GM19043 (cell line): ENCODE measurements around the gene ELP2.
"Not testable (repeated sequence)": the region's sequence is repeated elsewhere in the genome, so short reads cannot be mapped to it uniquely, and the experiment has no call there.

Experiments used
- ATAC-seq: cut with Tn5 transposase; IDR thresholded peaks from one replicate; pipeline ENCODE4 v1.9.1; 2021; ENCODE audit warnings: low read depth; ENCODE audit not compliant: unreplicated experiment

The ELP2 gene

GRCh38 chr18:36186461-36187192, 56.9 kb downstream of the ELP2 start:
- no peak for ATAC-seq

GRCh38 chr18:36187193-36187825, 57.6 kb downstream of the ELP2 start, which contains the start of gene MOCOS:
MOCOS (plus strand) TSS chr18:36187497; CDS start chr18:36187540, 43 bp downstream.
- ATAC-seq, result peak; percentile 64

DNA sequence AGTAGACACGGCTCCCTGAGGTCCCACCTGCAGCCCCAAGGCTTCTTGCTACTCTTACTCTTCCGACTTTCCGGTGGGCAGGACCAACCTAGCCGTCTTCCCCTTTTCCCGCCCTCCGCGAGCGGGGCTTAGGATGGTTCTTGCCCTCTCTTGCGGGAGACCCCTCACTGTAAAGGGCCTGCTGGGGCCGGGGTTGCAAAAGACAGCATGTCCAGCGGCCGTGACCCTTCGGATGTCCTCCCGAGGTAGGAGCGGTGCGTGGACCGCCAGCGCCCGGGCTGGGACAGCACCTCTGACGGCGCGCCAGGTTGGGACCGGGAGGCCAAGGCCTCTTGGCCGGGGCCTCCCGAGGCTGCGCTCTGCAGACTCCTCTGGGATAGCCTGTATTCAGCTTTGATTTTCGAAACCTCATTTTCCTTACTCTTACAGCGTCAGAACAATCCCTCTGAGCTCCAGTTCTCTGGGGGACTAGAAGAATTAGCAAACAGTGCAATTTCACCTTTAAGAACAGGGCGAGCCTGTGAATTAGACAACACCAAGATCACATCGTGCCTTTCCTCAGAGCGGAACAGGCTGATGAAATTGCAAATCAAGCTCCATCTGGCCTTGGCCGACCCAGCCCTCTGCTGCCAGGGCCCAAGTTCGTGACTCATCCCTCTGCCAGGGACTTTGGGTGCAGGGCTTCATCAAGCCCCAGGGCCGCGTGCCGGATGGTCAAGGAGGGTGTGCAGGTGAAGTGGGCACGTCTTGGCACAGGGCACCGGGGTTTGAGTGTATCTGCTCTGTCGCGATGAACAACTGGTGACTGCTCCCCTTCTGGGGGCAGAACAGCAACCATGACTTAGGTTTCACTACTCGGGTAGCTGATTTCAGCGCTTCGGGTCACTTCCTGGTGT, 58.4 kb downstream of the ELP2 start:
- ATAC-seq, result no peak

DNA sequence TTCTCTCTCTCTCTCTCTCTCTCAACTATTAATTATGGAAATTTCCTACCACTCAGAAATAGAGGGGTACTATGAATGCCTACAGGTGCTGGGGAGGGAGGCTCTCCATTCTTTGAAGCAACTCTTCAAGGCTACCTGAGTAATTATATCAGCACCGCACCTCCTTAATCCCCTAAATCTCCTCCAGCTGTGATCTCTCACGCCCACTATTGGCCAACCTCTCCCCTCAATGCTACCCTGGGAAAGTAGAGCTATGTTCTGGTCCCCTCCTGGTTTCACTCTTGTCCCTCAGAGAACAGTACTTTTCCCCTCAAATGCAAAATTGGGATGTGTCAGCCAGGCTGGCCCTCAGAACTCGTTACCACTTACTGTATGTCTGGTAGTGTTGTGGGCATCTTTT, 59.2 kb downstream of the ELP2 start:
- no peak for ATAC-seq

DNA sequence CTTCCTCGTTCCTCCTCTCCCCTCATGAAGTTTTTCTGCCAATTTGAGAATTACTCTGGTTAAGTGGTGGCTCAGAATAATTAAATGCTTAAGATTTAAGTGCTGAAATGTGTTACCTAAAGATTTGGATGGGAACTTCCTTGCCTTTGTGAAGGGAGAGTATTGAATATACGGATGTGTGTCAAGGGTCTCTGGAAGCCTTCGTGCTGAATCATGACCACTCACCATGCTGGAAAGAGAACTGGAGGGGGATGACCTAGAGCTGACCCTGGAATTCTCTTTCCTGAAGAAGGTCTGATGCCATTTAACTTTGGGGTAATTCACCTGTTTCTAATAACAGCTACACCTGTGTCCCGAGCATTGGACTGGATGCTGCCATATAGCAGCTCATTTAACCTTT, 59.8 kb downstream of the ELP2 start:
- ATAC-seq, result no peak

GRCh38 chr18:36191286-36191685, 61.6 kb downstream of the ELP2 start:
- ATAC-seq, result no peak

DNA sequence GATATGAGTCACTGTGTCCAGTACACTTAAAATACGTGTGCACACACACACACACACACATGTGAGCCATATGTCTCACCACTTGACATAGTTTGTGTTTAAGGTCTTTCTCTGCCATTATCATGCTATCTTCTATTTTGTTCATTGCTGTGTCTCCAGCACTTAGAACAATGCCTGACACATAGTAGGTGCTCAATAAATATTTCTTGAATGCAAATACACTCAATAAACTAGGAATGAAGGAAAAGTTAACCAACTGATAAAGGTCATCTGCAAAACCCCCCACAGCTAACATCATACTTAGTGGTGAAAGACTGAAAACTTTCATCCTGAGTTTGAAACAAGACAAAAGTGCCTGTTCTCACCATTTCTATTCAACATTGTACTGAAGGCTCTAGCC, 62.0 kb downstream of the ELP2 start:
- no peak for ATAC-seq

- no peak for ATAC-seq
Observed at GRCh38 chr18:36194600-36195315, 65.1 kb downstream of the ELP2 start.

- ATAC-seq, result no peak
Observed at GRCh38 chr18:36195427-36196122, 65.9 kb downstream of the ELP2 start.

DNA sequence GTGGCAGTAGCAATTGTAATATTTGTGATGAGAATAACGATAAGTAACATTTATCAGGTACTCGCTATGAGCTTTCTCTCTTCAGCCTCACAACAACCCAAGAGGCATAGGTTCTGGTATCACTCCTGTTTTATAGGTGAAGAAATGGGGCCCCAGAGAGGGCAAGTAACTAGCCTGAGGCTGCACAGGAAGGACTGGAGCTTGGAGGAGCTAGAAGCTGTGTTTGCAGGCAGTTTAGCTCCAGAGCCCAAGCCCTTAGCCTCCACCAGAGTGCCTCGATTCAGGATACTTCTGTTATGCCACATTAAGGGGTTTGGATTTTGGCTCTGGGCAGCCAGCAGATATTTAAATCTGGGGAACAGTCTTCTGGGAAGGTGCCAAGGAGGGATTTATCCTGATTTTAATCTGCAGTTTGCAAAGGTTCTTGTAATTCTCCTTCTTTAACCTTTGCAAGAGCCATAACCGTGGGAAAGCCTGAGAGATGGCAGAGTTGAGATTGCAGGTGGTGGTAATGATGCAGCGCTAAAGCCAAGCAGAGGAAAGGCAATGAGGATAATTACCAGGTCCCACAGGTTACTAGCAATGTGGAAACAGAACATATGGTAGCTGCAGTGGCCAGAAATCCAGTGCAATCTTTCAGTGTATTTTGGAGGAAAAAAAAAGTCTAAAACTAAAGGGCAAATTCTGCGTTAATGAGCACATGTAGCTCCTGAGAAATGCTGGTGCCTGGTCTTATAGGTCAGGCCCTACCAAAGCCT, 66.7 kb downstream of the ELP2 start:
- ATAC-seq, result no peak

DNA sequence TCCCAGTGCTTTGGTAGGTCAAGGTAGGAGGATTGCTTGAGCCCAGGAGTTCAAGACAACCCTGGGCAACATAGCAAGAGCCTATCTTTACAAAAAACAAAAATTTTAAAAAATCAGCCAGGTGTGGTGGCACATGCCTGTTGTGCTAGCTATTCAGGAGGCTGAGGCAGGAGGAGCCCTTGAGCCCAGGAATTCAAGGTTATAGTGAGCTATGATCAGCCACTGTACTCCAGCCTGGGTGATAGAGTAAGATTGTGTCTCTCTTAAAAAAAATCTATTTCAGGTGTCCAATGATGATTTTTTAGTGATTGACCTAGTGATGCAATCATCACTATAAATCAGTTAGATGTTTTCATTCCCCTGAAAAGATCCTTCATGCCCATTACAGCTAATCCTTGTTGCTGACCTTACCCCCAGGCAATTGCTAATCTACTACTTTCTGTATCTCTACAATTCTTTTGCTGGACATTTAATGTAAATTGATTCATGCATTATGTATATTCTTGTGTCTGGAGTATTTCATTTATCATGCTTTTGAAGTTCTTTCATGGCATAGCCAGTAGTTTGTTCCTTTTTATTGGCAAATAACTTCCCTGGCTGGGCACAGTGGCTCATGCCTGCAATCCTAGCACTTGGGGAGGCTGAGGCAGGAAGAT, 67.9 kb downstream of the ELP2 start:
- ATAC-seq, result no peak

DNA sequence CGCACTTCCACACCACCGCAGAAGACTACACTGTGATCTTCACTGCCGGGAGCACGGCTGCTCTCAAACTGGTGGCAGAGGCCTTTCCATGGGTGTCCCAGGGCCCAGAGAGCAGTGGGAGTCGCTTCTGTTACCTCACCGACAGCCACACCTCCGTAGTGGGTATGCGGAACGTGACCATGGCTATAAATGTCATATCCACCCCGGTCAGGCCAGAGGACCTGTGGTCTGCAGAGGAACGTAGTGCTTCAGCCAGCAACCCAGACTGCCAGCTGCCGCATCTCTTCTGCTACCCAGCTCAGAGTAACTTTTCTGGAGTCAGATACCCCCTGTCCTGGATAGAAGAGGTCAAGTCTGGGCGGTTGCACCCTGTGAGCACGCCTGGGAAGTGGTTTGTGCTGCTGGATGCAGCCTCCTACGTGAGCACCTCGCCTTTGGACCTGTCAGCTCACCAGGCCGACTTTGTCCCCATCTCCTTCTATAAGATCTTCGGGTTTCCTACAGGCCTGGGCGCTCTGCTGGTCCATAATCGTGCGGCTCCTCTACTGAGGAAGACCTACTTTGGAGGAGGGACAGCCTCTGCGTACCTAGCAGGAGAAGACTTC, 70.1 kb downstream of the ELP2 start:
- no peak for ATAC-seq

GRCh38 chr18:36200354-36200771, 70.7 kb downstream of the ELP2 start:
- ATAC-seq, result no peak

DNA sequence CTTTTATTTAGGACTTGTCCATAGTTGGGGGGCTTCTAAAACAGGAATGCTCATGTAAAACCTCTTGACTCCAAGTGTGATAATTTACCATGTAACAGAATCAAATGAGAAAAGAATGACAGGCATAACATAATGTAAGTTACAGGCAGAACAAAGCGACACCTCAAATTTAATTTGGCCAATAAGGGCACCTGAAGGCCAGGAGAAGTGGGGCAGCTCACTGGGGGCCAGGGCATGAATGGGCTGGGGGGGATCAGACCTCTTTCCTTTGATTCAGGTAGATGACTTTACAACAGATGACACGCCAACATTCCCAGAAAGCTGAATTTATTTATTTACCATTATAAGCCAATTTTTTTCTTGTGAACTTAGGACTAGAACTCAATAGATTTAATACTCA, 72.1 kb downstream of the ELP2 start:
- no peak for ATAC-seq

DNA sequence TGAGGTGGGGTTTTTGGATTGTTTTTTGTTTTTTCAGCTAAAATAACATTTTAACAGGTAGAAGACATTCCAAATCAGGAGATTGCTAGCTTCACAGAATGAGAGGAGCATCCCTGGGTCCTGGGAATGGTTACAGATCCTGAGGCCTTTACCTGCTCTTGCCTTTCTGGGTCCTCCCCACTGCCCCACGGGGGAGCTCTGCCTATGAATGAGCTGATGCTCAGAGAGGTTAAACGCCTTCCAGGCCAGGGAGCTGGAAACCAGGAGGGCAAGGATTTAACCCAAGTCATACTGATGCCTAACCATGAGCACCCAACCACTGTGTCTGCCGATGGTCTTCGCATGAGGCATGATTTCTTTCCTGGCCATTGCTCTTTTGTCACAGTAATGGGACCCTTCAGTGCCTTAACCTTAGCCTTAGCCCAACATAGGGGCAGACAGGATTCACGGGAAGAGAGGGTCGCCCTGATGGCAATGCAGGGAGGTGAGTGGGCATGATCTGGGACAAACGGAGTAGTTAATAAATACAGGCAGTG, 73.7 kb downstream of the ELP2 start:
- ATAC-seq, result no peak

DNA sequence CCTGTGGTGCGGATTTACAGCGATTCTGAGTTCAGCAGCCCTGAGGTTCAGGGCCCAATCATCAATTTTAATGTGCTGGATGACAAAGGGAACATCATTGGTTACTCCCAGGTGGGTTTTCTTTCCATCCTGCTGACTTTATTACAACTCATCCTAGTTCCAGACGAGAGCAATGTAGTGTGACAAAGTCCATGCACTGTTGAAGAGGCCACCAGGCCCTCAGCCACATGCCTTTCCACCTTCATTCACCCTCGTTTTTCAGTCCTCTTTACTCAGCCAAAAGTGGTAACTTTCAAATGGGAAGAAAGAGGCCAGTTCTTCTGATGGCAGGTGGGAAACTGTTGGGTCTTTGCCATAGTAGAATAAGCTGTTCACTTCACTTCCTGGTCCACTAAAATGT, 75.5 kb downstream of the ELP2 start:
- no peak for ATAC-seq

GRCh38 chr18:36207303-36207702, 77.6 kb downstream of the ELP2 start:
- ATAC-seq, result no peak

- ATAC-seq, result not testable (repeated sequence)
Observed at GRCh38 chr18:36207969-36208368, 78.3 kb downstream of the ELP2 start.
